ENCODE results near the gene ATP6V0E2.
"Not testable (repeated sequence)": the region's sequence is repeated elsewhere in the genome, so short reads cannot be mapped to it uniquely, and the experiment has no call there.

Gene ATP6V0E2

GRCh38 chr7:149879766-149880637 lies 6.2 kb downstream of the ATP6V0E2 start:
- DNase-seq: peak in 2 of 14 donors; percentile 55 to 95

DNA sequence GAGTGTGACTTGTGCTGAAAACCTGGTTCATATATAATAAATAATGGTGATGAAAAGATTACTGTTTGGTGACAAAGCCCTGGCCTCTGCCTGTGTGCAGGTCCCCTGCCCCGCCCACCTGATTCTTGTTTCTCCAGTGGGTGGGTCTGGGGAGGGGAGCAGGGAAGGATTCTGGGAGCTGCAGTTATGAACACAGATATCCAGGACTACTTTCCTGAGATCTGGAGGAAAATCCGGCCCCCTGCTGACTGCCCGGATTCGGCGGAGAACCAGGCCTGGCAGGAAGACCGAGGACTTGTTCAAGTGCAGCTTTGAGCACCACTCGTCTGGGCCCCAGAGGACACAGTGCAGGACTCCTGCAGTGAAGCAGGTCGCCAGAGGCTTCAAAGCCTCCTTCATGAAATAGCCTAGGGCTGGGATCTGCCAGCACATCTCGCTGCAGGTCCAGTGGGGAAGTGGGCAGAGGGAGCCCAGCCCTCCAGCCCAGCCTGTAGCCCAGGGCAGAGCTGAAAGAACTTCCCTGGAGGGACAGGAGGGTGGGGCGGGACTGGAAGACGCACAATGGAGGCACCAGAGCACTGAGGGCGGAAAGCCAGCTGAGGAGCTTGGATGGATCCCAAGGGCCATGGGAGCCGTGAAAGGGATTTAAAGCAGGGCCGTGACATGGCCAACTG lies 7.0 kb downstream of the ATP6V0E2 start:
- peak in 12 of 14 donors; percentile 53 to 81 (median 64) for DNase-seq

DNA sequence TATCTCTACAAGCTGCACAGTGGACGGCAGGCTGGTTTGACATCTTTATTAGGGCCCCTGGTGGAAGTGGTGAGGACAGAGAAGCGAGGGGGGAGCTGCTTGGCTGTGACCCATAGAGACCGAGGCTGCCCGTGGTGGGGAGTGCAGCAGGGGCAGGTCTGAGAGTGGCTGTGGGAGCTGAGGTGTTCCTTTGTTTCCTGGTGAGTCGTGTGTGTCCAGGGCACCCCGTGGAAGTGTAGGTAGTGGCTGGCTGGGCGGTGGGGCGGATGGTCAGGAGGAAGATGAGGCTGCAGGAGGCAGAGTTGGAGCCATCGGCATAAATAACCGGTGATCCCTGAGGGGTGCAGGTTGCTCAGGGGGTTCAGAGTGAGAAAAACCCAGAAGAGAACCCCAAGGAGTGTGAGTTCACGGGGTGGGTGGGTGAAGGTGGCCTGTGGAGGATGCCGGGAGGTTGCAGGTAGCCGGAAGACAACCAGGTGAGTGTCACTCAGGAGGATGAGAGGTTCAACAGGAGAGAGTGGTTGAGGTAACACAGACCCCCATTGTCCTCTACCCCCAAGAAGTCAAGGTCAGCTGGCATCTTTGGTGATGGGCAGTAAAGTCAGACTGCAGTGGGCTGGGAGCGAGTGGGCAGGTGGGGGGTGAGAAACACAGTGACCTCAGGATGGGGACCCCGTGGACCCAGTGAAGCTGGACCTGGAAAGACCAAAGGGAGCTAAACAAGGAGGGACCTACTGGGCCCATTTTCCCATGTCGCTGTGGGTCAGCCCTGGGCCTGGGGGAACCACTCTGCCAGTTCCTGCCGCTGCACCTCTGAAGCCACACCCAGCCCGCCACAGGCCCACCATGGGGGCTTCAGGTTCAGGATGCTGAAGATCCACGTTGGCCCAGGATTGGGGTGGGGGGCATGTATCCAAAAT lies 7.8 kb downstream of the ATP6V0E2 start:
- no peak for DNase-seq

- DNase-seq: peak in 9 of 14 donors; percentile 41 to 78 (median 57)
Measured at GRCh38 chr7:149882248-149883047, 8.7 kb downstream of the ATP6V0E2 start.

DNA sequence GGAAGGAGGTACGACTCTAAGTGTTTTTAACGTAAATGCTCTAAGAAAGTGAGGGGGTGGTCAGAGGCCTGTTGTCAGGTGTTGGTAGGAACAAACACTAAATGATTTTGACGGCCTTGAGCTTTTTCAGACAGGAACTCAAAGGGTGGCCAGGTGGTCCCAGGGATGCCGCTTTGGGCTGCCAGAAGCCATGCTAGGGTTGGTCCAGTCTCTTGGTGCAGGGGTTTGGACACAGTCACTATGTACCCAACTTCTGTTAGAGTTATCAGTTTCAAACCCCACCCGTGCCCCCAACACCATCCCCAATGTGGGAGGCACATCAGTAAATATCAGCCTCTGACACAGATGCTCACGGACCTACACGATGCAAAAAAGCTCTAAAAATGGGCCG lies 9.3 kb downstream of the ATP6V0E2 start:
- DNase-seq: no peak

- DNase-seq: peak in 10 of 14 donors; percentile 37 to 74 (median 56)
Measured at GRCh38 chr7:149883452-149883861, 9.7 kb downstream of the ATP6V0E2 start.

DNA sequence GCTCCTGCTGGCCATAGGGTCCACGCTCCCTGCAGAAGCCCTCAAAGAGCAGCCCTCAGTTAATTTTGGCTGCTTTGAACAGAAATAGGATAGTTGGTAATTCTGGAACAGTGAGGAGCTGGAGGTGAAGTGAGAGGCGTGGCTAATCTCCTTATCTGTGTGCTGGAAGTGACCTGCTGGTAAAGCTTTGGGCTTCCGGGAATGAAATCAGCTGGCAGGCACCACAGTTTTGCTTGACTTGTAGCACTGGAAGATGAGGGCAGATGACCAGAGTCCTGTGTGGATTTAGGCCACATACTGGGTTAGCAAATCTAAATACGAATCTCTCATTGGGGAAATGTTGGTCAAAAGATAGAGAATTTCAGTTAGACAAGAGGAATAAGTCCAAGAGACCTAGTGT lies 10.2 kb downstream of the ATP6V0E2 start:
- peak in 1 of 14 donors; percentile 85 for DNase-seq

DNA sequence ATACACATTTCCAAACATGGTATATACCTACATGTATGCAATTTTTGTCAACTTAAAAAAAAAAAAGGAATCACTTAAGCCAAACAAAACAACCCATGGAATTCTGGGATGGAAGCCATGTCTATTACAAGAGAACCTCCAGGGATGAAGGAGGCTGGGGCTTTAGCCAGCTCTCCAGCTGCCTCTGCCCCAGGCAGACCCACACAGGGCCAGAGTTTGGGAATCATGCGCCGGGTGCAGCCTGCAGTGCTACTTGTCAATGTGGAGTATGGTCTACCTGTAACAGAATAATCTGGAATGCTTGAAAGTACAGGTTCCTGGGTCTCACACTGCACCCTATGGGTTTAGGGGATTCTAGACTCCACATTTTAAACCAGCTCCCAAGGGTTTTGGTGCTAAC lies 10.8 kb downstream of the ATP6V0E2 start:
- DNase-seq: no peak

- DNase-seq: peak in 1 of 14 donors; percentile 34
Measured at GRCh38 chr7:149885191-149886017, 11.6 kb downstream of the ATP6V0E2 start.

- DNase-seq: no peak
Measured at GRCh38 chr7:149886018-149886415, 12.2 kb downstream of the ATP6V0E2 start.

- peak in 1 of 14 donors; percentile 35 for DNase-seq
Measured at GRCh38 chr7:149887311-149887710, 13.5 kb downstream of the ATP6V0E2 start.

DNA sequence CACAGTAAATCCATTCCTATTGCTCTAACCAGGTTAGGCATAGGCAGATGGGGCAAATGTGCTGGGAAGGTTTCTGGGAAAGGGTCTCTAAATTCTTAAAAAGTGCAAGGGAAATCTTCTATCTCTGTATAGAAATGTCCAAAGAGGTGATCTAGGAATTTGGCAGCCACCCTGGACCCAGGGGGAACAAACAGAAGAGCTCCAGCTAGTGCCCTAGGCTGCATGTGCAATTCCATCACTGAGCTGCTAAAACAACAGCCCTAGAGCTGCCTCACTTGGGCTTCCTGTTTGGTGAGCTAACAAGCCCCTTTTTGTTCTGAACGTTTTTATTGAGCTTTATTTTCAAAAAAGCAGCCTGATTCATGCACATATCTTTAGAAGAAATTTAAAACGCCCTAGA lies 16.9 kb downstream of the ATP6V0E2 start:
- not testable (repeated sequence) for DNase-seq

DNA sequence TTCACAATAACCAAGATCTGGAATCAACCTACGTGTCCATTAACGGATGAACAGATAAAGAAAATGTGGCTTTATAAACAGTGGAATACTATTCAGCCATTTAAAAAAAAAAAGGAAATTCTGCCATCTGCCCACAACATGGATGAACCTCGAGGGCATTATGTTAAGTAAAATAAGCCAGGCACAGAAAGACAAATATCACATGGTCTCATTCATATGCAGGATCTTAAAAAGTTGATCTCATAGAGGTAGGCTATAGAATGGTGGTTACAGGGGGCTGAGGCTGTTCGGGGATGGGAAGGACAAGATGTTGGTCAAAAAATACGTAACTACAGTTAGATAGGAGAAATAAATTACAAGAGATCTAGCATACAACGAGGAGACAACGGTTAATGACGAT lies 21.2 kb downstream of the ATP6V0E2 start:
- DNase-seq: not testable (repeated sequence)

DNA sequence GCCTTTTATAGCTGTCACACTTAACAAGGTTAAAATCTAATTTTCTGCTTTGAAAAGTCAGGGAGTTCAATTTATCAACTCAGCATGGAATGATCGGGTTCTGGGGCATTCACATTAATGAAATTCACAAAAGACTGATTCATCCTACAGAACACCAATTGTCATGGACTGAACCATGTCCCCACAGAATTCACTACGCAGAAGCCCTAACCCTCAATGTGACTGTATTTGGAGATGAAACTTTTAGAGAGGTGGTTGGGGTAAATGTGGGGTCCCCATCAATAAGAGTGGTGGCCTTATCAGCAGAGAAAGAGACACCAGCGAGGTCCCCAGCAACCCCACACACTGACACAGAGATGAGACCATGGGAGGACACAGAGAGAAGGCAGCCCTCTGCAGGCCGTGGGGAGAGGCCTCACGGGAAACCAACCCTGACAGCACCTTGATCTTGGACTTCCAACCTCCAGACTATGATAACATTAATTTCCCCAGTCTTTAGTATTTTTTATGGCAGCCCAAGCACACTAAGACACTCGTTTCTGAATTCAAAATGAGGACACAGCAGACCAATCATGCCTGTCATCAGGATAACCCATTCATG lies 34.1 kb downstream of the ATP6V0E2 start:
- DNase-seq: not testable (repeated sequence)

DNA sequence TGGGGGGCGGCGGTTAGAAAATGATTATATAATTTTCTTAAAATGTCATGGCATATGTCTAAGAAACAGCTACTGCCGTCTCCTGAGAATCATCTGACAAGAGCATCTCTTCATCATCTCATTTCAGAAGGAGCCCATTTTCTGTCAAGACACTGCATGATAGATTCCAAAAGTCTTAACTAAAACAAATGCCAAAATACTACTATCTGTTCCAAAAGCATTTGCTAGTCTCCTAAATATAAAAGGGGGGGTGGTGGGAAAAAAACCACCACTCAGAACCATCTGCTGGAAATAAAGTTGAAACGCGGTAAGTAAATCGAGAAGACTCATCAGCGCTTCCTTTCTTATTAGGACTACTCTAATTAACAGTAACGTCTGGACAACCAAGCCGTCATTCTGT lies 36.5 kb downstream of the ATP6V0E2 start:
- not testable (repeated sequence) for DNase-seq

- DNase-seq: not testable (repeated sequence)
Measured at GRCh38 chr7:149912126-149912525, 38.4 kb downstream of the ATP6V0E2 start.

DNA sequence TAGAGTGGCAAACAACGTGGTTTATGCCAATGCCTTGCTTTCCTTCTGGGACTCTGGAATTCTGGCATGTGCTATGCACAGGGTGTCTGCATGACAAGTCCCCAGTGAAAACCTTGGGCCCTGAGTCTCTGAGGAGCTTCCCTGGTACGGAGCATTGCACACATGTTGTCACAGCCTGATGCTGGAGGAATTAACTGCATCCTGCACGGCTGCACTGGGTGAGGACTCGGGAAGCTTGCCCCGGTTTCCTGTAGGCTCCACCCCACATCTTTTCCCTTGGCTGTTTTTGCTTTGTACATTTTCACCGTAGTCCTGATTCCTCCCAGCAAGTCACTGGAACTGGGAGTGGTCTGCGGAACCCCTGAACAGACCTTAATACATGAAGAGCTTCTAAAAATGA lies 52.6 kb downstream of the ATP6V0E2 start:
- DNase-seq: not testable (repeated sequence)
